Measurements from ENCODE around the gene HERC6.
"Not testable (repeated sequence)": the region's sequence is repeated elsewhere in the genome, so short reads cannot be mapped to it uniquely, and the experiment has no call there.

The HERC6 gene

GRCh38 chr4:88447371-88448095, 68.9 kb downstream of the HERC6 start:
- H3K79me2 ChIP-seq (ENCODE audit: low read length), result no peaks in the 10 kb centered on the region
- no peaks in the 10 kb centered on the region for H3K27me3 ChIP-seq (replicated peaks; ENCODE audit: insufficient read depth, low read length)
- no peaks in the 10 kb centered on the region for H3F3A ChIP-seq (ENCODE audit: insufficient read depth, low read length)
- no peak for TF ChIP-seq EZH2 (optimal IDR thresholded peaks at IDR 0.05; ENCODE audit: low read depth, low read length)
- no peak for TF ChIP-seq EZH2phosphoT487 (IDR thresholded peaks at IDR 0.05; ENCODE audit: low read length)
- TF ChIP-seq CTCF (IDR thresholded peaks at IDR 0.05; ENCODE audit: low read length), result no peak
- no peaks in the 10 kb centered on the region for H3K4me1 ChIP-seq (ENCODE audit: low read length)
- H3K4me3 ChIP-seq (ENCODE audit: low read length), result no peak overlapping the region
- H3K9me2 ChIP-seq (replicated peaks; ENCODE audit: insufficient read depth, low read length), result no peaks in the 10 kb centered on the region
- no peak overlapping the region for H3K4me2 ChIP-seq (ENCODE audit: low read depth, low read length)
- no peaks in the 10 kb centered on the region for H4K20me1 ChIP-seq (ENCODE audit: insufficient read depth, low read length)
- H3K27ac ChIP-seq (ENCODE audit: low read length), result no peak overlapping the region
- no peak overlapping the region for H3K9ac ChIP-seq (ENCODE audit: low read length)
- no peak overlapping the region for H2AFZ ChIP-seq (ENCODE audit: low read length)
- DNase-seq, result no peak
- H3K36me3 ChIP-seq (replicated peaks; ENCODE audit: insufficient read depth, low read length), result no peaks in the 10 kb centered on the region
- H3K9me3 ChIP-seq (replicated peaks; ENCODE audit: insufficient read depth, low read length), result no peaks in the 10 kb centered on the region

- not testable (repeated sequence) for H3K27me3 ChIP-seq (replicated peaks; ENCODE audit: insufficient read depth, low read length); H3K9me3 ChIP-seq (replicated peaks; ENCODE audit: insufficient read depth, low read length); H3K27ac ChIP-seq (ENCODE audit: low read length); H3K36me3 ChIP-seq (replicated peaks; ENCODE audit: insufficient read depth, low read length); H2AFZ ChIP-seq (ENCODE audit: low read length); H3K9me2 ChIP-seq (replicated peaks; ENCODE audit: insufficient read depth, low read length); H4K20me1 ChIP-seq (ENCODE audit: insufficient read depth, low read length); DNase-seq; H3K79me2 ChIP-seq (ENCODE audit: low read length); H3K4me3 ChIP-seq (ENCODE audit: low read length); H3F3A ChIP-seq (ENCODE audit: insufficient read depth, low read length); H3K4me2 ChIP-seq (ENCODE audit: low read depth, low read length); H3K9ac ChIP-seq (ENCODE audit: low read length); H3K4me1 ChIP-seq (ENCODE audit: low read length)
Observed at GRCh38 chr4:88448211-88448765, 69.6 kb downstream of the HERC6 start.

DNA sequence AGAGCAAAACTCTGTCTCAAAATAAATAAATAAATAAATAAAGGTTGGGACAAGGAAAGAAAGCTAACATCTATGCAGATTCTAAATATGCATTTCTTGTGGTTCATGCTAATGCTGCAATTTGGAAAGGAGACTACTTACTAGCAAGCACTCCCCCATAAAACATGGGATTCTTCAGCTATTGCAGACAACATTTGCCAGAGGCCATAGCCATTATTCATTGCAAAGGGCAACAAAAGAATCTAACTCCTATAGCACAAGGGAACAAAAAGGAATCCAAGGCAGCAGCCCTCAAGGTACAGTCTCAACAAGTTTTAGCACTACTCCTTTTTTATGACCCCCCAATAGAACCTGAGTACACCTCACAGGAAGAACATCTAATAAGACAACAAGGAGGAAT, 70.2 kb downstream of the HERC6 start:
- H3K4me3 ChIP-seq (ENCODE audit: low read length), result no peak overlapping the region
- H3K4me1 ChIP-seq (ENCODE audit: low read length), result no peaks in the 10 kb centered on the region
- TF ChIP-seq EZH2phosphoT487 (IDR thresholded peaks at IDR 0.05; ENCODE audit: low read length), result no peak
- no peaks in the 10 kb centered on the region for H3K79me2 ChIP-seq (ENCODE audit: low read length)
- no peaks in the 10 kb centered on the region for H3K9me3 ChIP-seq (replicated peaks; ENCODE audit: insufficient read depth, low read length)
- no peaks in the 10 kb centered on the region for H3F3A ChIP-seq (ENCODE audit: insufficient read depth, low read length)
- no peak overlapping the region for H3K4me2 ChIP-seq (ENCODE audit: low read depth, low read length)
- no peaks in the 10 kb centered on the region for H3K36me3 ChIP-seq (replicated peaks; ENCODE audit: insufficient read depth, low read length)
- no peaks in the 10 kb centered on the region for H3K27me3 ChIP-seq (replicated peaks; ENCODE audit: insufficient read depth, low read length)
- no peak overlapping the region for H3K9ac ChIP-seq (ENCODE audit: low read length)
- no peak overlapping the region for H2AFZ ChIP-seq (ENCODE audit: low read length)
- H4K20me1 ChIP-seq (ENCODE audit: insufficient read depth, low read length), result no peaks in the 10 kb centered on the region
- no peak overlapping the region for H3K27ac ChIP-seq (ENCODE audit: low read length)
- no peak for DNase-seq
- H3K9me2 ChIP-seq (replicated peaks; ENCODE audit: insufficient read depth, low read length), result no peaks in the 10 kb centered on the region

DNA sequence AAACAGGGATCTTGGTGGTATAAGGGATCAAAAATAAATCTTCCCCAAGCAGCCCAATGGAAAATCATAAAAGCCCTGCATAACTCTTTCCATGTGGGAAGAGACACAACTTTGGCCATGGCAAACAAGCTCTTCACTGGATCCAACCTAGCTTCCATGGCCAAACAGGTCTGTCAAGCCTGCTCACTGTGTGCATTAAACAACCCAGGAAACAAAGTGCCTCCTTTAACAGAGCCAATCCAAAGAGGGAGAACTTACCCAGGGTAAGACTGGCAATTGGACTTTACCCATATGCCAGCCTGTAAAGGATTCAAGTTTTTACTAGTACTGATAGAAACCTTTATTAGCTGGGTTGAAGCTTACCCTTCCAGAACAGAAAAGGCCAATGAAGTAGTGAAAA, 70.6 kb downstream of the HERC6 start:
- no peak for DNase-seq
- no peaks in the 10 kb centered on the region for H3K9me3 ChIP-seq (replicated peaks; ENCODE audit: insufficient read depth, low read length)
- H3K4me3 ChIP-seq (ENCODE audit: low read length), result no peak overlapping the region

More for the DNA sequence above, 70.6 kb downstream of the HERC6 start:
- H2AFZ ChIP-seq (ENCODE audit: low read length), result no peak overlapping the region
- H3K9ac ChIP-seq (ENCODE audit: low read length), result no peak overlapping the region
- no peak overlapping the region for H3K27ac ChIP-seq (ENCODE audit: low read length)
- H3K4me1 ChIP-seq (ENCODE audit: low read length), result no peaks in the 10 kb centered on the region
- no peaks in the 10 kb centered on the region for H4K20me1 ChIP-seq (ENCODE audit: insufficient read depth, low read length)
- H3K36me3 ChIP-seq (replicated peaks; ENCODE audit: insufficient read depth, low read length), result no peaks in the 10 kb centered on the region
- H3K4me2 ChIP-seq (ENCODE audit: low read depth, low read length), result no peak overlapping the region
- TF ChIP-seq EZH2phosphoT487 (IDR thresholded peaks at IDR 0.05; ENCODE audit: low read length) (no peak), EZH2 (optimal IDR thresholded peaks at IDR 0.05; ENCODE audit: low read depth, low read length) (no peak)
- H3K27me3 ChIP-seq (replicated peaks; ENCODE audit: insufficient read depth, low read length), result no peaks in the 10 kb centered on the region
- H3K9me2 ChIP-seq (replicated peaks; ENCODE audit: insufficient read depth, low read length), result no peaks in the 10 kb centered on the region
- H3K79me2 ChIP-seq (ENCODE audit: low read length), result no peaks in the 10 kb centered on the region
- H3F3A ChIP-seq (ENCODE audit: insufficient read depth, low read length), result no peaks in the 10 kb centered on the region

Data from MM.1S (cell line).